IPS DF 4.7 (cell line): ENCODE data around the gene GRPEL1.

Experiments used
- DNase-seq: peaks from one replicate; pipeline ENCODE4 v3.0.0-alpha.2; 2013; ENCODE audit warnings: low spot score; ENCODE audit errors: extremely low read depth

GRPEL1 gene

DNA sequence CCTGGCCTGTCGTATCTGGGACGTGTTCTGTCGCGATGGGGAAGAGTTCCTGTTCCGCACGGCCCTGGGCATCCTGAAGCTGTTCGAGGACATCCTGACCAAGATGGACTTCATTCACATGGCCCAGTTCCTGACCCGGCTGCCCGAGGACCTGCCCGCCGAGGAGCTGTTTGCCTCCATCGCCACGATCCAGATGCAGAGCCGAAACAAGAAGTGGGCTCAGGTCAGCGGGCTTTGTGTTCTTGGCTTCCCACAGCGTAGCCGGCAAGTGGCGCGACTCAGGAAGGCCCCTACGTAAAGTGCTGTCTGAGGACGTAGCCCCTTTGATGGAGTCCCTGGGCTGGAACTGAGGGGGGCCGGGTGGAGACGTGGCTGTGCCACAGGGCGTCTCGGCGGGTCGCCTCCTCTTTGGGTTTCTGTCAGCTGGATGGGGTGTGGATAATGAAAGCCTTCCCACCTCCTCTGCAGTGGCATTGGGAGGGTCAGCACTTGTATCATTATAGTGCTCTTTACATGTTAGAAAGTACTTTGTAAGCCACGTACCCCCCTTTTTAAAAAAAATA, 42.7 kb downstream of the GRPEL1 start:
- no peak for DNase-seq

DNA sequence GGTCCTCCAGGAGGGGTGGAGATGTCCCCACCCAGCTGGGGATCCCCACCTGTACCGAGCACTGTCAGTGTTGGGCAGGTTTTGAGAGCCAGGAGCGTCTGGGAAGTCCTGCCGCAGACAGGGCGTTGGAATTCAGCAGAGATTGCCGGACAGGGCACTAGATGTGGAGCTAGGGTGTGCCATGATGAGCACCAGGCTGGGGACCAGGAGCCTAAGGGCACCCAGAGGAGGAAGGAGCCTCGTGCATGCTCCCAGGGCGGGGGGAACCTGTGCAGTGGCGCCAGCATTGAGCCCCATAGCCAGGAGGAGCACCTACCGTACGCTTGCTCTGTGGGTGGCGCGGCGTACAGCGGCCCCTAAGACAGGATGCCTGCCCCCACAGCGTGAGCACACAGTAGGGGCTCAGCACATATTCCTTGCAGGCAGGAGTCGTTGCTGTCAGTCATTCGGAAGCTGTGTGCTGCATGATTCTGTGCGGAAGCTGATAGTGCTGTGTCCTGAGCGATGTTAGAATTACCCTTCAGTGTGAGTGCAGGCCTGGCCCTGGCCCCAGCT, 43.5 kb downstream of the GRPEL1 start:
- DNase-seq = no peak

DNA sequence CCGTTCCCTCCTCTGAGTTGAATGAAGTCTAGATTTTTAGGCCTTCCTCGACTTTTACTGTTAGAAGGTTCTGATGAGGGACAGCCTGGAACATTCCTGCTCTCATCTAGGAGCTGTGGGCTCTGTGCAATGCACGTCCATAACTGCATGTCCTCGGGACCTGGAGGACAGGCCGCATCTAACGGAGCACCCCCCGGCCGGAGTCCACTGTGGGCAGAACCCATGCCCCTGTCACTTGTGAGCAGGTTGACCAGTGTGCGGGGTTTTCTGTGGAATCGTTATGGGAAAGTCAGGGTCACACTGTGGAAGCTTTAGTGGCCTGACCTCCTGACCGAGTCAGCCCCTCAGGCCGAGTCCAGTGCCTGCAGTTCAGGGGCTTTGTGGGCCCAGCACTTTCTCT, 44.0 kb downstream of the GRPEL1 start:
- DNase-seq = no peak

DNA sequence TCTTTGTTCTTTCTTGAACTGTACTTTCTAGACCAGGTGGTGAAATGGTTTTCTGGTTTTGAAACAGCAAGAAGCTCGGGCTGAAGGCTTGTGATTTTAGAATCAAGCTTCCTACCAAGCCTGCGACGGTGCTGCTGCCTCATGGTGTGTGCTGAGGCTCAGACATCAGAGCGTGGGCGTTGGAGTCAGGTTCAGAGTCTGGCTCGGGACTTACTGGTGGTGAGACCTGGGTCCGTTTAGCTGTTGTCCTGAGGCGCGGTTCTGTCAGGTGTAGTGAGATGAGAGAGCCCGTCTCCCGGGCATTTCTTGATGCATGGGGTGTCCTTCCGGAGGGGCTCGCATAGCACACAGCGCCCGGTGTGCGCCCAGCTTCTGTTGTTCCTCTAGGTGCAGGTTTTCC, 44.4 kb downstream of the GRPEL1 start:
- no peak for DNase-seq

DNA sequence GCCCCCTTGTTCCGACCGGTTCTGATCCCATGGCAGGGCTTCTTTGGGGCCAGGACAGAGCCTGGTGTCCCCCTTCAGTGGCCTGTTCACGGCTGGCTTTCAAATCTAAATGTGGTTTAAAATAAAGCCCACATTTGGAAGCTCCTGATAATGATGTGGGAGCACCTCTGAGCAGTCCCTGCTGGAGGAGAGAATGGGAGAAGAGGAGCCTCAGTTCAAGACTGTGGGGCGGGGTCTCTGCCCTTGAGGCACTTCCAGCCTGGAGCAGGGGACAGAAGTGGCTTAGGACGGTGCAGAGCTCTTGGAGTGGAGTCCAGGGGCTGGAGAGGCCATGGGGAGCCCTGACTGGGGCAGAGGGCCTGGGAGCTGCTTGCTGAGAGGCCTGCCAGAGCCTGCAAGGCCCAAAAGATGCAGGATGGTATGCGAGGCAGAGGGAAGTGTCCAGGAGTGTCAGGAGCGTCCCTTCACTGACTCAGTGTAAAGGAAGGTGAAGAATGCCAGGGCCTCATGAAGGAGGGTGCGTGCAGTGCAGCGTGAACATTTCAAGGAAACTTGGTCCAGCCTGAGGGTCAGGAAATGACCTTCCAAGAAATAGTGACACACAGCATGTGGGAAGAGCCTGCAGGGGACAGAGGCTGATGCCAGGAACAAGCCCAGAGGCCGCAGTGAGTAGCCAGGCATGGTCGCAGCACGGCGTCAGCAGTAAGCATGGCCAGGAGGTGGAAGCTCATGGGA, 45.8 kb downstream of the GRPEL1 start:
- DNase-seq = no peak

DNA sequence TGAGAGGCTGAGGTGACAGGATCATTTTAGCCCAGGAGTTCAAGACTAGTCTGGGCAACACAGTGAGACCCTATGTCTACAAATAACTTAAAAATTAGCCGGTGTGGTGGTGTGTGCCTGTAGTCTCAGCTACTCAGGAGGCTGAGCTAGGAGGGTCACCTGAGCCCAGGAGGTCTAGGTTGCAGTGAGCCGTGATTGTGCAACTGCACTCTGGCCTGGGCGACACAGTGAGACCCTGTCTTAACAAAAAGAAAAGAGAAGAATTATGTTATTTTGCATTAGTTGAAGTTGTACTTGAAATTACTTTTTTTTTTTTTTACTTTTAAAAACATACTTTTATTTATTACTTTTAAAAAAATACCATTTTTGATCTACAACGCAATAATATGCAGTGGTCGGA, 46.5 kb downstream of the GRPEL1 start:
- DNase-seq = no peak

DNA sequence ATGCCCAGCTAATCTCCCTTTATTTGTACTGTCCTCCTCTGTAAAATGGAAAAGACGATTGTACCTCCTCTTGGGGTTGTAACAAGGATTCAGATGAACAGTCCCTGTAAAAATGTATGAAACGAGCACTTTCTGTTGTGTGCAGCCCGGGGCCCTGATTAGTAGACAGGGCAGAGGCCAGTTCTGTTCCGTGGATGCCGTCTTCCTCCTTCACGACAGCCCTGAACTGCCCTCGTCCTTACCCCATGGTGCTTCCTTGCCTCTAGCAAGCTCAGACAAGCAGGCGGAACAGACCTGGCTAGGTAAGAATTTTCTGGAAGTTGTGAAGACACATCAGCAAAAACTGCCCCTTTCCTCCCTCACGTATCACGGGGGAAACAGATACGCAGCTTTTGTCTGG, 47.0 kb downstream of the GRPEL1 start:
- DNase-seq = no peak

DNA sequence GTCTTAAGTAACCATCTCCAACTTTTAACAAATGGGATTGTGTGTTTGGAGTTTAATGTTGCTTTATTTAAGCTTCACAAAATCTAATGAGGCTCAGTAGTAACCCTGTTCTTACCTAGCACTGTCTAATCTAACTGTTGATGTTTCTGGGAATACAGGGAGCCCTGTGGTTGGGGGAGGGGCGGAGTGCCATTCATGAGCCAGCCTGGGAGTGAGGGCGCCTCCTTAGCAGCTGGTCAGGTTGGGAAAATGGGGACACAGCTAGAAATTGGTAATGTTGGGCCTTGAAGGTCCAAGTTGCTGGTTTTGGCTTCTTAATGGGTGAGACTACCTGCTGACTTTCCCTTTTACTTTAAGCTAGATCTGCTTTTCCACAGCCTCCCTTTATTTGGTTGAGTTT, 47.6 kb downstream of the GRPEL1 start:
- DNase-seq = no peak

DNA sequence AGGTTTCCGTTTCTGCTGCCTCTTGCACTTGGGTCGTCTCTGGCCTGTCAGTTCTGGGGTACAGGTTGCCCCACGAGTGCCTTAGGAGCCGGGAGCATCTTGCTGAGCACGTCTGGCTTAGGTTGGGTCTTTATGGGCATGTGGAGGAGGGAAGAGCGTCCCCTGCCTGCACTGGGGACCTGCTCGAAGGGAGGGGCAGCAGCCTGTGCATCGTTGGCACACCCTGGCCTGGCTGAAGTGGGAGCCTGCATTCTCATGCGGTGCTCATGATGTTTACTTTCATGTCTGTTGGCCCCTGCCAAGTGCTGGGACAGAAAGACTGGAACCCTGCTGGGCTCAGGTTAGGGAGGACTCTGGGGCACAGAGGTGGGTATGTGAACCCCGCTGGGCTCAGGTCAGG, 48.5 kb downstream of the GRPEL1 start:
- no peak for DNase-seq

DNA sequence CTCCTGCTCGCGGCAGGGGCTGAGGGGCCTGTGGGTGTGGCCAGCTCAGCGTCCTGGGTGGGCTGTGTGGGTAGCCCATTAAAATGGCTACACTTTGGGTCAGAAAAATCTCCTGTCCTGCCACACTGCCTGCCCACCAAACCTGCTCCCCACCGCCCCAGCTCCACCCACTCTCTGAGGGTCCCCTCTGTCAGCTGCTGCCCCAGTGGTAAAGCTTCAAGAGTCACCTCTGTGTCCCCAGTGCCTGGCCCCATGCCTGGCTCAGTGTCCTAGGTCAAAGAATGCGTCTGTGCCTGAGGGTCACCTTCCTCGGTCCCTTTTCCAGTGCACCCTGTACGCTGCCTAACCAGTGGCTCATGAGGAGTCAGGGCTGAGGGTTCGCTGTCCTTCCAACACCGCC, 49.6 kb downstream of the GRPEL1 start:
- DNase-seq = no peak

DNA sequence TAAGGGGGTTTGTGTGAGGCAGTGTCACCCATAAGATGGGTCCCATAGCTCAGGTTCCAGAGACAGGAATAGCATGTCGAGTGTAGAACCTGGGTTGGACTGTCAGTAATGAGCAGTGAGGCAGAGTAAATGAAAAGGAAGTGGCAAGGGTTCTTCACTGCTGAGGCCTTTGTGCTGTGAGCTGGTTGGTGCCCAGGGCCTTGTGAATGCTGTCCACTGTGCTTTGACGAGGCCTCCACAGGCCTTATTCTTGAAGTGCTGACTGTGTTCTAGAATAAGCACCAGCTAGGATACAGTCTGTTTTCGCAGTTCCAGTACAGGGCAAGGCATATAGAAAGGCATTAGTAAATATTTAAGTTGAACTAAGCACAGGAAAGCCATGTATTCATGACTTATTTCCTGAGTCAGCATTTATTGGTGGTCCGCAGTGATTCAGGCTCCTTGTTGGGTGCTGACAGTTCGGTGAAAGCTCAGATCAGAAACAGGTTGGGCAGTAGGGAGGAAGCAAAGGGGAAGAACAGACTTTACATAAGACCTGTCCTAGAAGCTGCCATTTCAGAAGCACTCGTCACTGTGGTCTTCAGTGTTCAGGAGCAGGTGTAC, 50.3 kb downstream of the GRPEL1 start:
- no peak for DNase-seq

DNA sequence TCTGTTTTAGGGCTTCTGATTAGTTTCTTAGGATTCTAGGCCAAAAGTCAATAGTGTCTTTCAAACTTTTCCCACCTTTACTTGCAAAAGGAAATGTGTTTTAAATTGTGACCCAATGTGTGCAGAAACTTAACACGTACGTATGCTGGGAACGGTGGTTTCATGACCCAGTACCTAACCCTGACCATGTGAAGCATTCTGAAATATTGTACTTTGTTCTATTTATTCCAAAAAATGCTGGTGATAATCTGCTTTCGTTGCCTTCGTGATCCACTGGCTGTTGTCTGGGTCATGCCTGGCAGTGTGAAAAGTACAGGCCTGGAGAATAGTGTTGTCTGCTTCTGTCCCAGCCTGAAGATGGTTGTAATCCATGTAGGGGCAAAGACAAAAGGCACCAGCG, 51.4 kb downstream of the GRPEL1 start:
- no peak for DNase-seq

DNA sequence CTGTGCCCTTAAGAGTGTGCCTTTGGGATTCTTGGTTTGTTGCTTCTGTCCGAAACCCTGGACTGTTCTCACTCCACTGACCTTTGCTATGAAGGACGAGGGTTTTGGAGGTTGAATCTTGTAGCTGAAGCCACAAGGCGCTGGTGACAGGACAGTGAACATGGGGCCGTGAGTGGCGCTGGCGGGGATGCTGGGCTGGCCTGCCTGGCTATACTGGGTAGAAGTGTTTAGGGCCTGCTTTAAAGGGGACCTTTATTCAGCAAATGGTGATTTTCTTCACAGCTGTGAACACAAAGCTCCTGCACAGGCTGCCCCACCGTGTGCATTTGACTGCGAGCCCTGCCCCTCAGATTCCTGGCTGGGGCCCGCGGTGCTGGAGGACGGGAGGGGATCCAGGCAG, 51.8 kb downstream of the GRPEL1 start:
- DNase-seq = no peak

DNA sequence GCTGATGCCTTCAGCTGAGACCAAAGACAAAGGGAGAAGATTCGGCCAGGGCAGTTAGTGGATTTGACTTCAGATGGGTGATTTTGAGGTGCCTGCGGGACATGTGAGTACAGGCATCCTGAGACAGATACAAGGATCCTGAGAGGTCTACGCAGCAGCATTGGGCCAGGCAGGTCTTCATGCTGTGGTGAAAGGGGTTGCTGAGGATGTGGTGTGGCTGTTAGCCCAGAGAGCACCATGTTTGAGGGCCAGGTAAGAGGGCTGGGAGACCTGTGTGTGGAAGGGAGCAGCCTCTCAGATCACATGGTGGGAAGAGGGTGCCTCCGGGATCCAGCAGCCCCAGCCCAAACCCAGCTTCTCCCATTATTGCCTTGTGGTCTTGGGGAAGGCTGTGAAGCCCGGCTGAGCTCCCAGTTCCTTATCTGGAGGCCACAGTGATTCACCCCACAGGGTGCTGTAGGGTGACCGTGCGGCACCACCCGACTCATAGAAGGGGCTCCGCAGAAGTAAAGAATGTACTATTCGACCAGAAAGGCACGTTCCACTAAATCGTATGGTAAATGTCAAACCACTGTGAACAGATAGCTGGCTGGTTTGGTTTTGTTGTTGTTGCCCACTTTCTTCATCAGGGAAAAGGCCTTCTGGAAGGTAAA, 52.4 kb downstream of the GRPEL1 start:
- DNase-seq = no peak

DNA sequence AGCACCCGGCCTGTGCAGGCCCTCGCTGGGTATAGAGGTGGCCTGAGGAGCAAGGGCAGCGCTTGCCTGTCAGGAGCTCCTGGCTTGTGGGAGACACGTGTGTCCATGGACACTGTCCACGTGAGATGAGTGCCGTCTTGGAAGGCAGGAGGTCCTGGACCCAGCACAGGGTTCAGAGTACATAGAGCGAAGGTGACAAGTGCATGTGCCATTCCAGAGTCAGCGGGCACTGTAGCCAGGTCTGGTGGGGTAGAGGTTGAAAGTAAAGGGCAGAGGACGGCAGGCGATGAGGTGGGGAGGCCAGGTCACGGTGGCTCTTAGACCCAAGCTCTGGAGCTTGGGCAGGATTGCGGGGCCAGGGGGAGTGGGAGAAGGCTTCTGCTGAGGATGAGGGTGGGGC, 53.0 kb downstream of the GRPEL1 start:
- no peak for DNase-seq

DNA sequence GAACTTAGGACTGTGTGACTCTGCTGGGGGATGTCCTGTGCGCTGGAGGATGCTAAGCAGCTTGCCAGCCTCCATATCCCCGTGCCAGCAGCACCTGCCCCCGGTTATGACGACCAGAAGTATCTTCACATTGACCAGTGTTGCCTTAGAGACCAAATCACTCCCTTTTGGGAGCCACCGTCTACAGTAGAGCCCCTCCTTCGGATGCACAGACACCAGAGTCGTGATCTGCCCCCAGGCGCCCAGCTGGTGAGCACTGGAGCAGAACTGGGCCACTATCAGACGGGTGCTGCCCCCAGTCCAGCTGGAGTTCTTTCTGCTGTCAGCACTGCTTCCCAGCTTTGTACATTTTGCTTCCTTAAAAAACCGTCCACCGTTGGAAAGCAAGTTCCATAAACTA, 54.7 kb downstream of the GRPEL1 start:
- DNase-seq = no peak

DNA sequence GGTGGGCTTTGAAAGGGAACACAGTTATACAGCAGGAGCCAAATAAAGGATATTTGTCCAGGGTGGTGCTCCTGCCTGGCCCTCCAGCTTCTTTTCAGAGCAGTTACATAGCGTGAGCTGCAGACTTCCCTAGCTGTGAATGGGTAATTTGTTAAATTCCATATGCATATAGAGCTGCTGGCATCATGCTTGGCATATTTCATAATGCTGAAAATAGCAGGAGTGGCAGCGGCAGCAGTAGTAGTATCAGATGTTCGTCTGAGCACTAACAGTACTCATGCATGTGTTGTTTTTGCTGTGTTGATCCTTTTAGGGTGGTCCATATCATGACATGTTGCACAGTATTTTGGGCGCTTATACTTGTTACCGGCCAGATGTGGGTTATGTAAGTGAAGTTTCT, 58.3 kb downstream of the GRPEL1 start:
- no peak for DNase-seq
